GM21515 (cell line): Measurements from ENCODE around the gene ADAMTSL1.

Experiments used
- ATAC-seq: cut with Tn5 transposase; IDR thresholded peaks from one replicate; pipeline ENCODE4 v1.9.1; 2021; ENCODE audit not compliant: unreplicated experiment

Gene ADAMTSL1

DNA sequence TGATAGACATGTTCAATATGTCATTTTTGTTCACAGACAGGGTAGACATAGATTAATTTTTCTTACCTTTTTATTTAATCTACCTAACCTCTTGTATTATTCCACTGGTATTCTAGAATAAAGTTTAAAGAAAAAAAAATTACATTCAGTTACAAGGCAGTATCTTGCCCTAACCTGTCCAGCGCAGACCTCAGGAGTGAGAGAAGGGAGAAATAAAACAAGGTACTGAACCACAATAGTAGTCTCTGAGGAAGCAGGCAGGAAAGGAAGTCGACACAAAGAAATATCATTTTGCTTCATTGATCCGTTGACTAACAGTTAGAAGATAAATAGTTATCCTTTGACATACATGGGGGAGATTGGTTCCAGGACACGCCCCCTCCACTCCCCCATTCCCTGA lies 12.5 kb upstream of the ADAMTSL1 start:
- ATAC-seq: no peak

DNA sequence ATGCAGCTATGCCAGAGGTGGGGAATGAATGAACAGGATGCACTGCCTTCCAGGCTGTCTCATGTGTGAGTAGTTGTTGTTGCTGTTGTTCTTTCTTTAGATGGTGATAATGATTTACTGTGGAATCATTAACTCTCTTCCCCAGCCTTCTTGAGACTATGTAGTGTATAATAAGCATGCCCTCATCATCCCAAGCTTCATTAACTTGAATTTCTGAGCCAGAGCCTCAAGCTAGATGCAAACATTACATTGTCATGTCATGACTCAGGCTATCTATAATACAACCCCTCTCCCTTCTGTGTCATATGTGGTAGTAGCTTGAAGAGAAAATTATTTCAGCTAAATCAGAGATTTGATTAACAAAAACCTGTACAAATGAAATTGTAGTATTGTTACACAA lies 10.0 kb upstream of the ADAMTSL1 start:
- ATAC-seq: no peak

GRCh38 chr9:18466101-18466500 lies 7.9 kb upstream of the ADAMTSL1 start:
- no peak for ATAC-seq

DNA sequence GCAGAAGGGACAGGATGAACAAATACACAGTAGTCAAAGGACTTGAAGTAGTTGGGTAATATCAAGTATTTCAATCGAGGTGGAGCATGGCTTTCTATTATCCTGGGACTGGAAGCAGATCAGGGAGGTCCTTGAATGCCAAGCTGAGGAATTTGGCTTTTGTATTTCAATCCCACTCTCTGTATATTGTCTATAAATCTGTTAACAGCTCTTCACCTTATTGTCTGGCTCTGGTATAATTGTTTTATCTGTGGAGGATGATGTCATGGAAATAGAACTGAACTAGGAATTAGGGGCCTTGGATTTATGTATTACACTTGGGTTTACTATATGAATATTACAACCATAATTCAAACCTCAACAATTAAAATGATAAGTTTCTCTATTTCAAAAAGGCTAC lies 6.3 kb upstream of the ADAMTSL1 start:
- no peak for ATAC-seq

DNA sequence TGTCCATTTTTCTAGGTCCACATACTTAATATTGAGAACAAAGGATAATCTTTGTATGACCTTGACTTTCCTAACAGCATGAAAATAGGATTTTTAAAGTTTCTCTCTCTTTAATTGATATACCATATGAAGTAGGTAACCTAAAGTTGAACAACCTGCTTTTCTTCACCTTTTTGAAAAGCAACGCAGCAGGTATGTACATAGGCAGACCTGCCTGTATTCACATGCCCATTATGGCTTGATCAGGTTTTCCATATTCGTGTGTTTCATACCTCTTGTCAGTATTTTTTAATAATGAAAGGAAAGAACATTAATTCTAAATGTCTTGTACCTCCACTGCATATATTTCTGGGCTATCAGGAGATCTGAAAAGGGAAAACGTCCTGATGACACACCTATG lies 1.5 kb upstream of the ADAMTSL1 start:
- ATAC-seq: no peak

GRCh38 chr9:18472841-18473251 lies 1.1 kb upstream of the ADAMTSL1 start:
- ATAC-seq: no peak

GRCh38 chr9:18474783-18475182 lies 830 bp downstream of the ADAMTSL1 start:
- ATAC-seq: no peak

DNA sequence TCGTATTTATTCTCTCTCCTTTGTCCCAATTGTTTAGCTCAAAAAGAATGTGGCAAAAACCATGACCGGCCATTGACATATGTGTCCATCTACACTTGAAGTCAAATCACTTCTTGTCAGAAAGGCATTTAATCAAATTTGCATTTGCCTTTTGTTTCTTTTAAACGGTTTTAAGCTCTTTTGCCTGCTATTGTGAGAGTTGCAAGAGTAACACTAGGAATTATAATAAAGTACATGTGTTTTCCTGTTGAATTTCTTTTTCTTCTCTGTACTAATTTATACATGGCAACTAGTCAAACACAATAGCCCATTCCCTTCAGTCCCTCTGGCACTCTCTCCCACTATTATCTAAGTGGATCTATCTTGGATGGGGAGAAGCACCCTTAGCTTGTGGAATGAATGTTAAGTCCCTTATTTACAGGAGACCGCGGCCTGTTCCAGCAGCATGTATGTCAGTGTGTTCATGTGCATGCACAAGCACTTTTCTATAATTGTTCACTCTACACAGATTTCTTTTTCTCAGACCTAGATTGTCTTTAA lies 3.2 kb downstream of the ADAMTSL1 start:
- no peak for ATAC-seq

- no peak for ATAC-seq
These were observed 3.8 kb downstream of the ADAMTSL1 start for GRCh38 chr9:18477719-18478118.

GRCh38 chr9:18478501-18479361 lies 4.8 kb downstream of the ADAMTSL1 start:
- no peak for ATAC-seq

GRCh38 chr9:18479405-18479804 lies 5.5 kb downstream of the ADAMTSL1 start:
- ATAC-seq: no peak

DNA sequence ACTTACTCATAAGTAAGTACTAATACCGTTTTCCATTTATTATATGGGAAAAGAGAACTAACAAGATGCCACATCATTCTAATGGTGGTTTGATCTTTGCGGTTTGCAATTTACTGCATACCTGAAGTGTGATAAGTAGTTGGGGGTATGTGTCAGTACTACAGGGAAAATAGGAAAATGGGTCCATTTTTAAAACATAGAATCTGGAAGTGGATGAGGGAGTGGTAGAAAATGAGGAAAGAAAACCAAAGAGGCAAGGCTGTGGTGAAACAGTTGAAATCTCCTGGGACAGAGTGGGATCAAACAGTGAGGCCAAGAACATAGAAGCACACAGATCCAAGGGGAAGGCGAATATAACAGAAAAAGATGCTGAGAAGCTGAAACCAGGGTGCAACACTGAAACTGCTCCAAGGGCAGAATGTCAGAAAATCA lies 6.7 kb downstream of the ADAMTSL1 start:
- no peak for ATAC-seq

DNA sequence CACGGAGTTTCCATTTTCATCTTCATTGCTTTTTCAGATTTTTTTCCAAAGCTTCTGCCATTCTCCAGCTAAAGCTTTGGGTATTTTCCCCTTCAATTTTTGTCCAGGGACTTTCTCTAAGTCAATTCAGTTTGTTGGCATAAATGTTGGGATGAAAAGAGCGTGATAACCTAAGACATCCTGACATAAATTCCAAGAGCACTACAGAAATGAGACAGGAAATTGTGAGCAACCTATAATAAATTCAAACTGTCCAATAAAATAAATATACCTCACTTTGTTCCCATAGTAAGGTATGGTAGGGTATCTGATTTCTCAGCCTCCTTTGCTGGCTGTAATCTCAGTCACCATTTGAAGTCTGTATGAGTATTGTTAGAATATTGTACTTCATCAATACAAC lies 8.4 kb downstream of the ADAMTSL1 start:
- no peak for ATAC-seq

GRCh38 chr9:18485714-18486113 lies 11.8 kb downstream of the ADAMTSL1 start:
- ATAC-seq: no peak

DNA sequence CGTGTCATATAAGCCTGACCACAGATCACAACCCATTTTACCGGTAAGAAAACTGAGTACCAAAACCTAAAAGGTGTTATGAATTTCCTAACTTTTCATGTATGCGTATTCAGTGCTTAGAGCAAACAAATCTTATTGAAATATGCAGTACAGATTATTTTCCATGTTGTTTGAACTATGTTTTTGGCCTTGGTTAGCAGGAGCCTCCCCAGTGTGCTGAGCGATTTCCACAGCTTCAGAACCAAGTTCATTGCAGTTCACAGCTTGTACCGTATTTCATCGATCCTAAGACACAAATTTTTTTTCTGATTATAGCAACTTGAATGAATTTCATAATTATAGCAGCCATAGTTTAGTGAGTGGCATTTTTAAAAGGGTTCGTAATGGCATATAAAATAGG lies 13.7 kb downstream of the ADAMTSL1 start:
- ATAC-seq: no peak

DNA sequence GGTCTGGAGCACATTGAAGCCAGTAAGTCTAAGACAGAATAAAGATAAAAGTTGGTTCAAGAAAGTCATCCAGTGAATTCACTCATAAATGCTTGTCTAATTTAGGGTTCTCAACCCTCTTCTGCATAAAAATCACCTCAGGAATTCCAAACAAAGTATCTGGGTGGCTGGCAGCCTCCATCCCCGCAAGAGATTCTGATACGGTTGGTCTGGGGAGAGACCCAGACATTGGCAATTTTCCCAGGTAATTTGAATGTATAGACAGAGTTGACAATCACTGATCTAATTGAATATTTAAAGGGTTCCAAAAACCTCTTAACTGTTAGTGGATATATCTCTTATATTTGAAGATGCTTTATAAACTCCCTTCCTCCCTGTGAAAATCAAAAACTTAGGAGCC lies 14.9 kb downstream of the ADAMTSL1 start:
- ATAC-seq: no peak

- no peak for ATAC-seq
These were observed 15.9 kb downstream of the ADAMTSL1 start for GRCh38 chr9:18489861-18490260.

DNA sequence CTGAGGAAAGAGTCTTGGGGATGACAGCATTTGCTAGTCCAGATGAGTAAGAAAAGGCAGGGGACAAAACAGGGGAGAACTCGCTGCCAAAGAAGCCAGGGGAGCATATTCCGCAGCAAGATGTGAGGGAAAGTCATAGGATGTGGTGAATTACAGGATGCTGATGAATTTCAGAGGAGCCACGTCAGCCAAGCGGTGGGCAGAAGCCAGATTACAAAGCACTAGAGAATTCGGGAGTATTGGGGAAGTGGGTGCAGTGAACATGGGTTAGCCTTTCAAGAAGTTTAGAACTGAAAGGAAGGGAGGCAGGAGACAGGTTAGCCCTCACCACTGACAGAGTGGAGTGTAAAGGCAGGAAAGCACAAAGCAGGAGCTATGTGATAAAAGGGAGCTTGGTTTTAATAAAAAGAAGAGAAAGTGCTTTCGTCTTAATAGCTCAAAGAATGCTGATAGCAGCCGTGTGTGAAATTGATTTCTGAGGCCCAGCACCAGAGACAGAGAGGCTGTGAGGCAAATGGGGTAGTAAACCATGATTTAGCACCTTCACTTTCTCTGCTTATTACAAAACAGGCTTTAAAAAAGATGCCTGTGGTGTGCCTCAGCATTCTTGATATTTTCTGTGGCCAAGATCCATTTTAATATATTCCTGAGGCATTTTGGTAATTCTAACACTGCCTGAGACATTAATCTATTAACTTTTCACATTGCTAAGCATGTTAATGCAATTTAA lies 16.9 kb downstream of the ADAMTSL1 start:
- ATAC-seq: no peak

- no peak for ATAC-seq
These were observed 18.7 kb downstream of the ADAMTSL1 start for GRCh38 chr9:18492612-18493011.

DNA sequence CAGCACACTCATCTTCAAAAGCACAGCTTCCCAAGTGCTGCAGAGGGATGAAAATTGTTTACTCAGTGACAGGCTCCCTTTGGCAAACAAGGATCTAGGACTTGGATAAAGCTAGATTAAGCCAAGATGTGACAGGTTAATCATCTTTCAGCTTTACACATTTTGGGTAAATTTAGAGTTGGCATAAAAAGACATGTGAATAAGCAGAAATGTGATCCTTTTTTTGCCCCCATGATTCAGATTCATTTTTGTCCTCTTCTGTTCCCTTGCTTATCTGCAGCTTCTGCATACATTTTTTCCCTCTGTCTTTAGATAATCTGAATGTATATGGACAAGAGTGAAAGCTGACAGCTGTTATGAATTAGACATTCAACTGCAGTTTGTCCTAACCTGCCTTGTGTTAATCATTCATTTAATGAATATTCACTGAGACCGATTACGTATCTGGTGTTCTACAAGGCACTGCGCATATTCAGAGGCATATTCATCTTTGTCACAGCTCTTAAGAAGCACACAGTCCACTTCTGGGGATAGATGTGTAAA lies 19.6 kb downstream of the ADAMTSL1 start:
- no peak for ATAC-seq

- no peak for ATAC-seq
These were observed 21.1 kb downstream of the ADAMTSL1 start for GRCh38 chr9:18495065-18495464.
